HG02852 (cell line): ENCODE measurements around the gene HSFX2.
"Not testable (repeated sequence)": the region's sequence is repeated elsewhere in the genome, so short reads cannot be mapped to it uniquely, and the experiment has no call there.

Experiments used
- ATAC-seq: cut with Tn5 transposase; IDR thresholded peaks from one replicate; pipeline ENCODE4 v1.9.1; 2021; ENCODE audit warnings: mild to moderate bottlenecking, moderate library complexity; ENCODE audit not compliant: unreplicated experiment

The HSFX2 gene

GRCh38 chrX:149595943-149596342 is 829 bp upstream of the HSFX2 start:
- ATAC-seq: not testable (repeated sequence)

- not testable (repeated sequence) for ATAC-seq
These were observed 4.1 kb downstream of the HSFX2 start for GRCh38 chrX:149590993-149591392.

GRCh38 chrX:149587359-149587758 is 7.8 kb downstream of the HSFX2 start, which contains the start of gene MAGEA9B:
TSS of gene MAGEA9B (minus strand) at chrX:149587459. CDS start at chrX:149583179, 4,280 bp downstream.
- ATAC-seq: not testable (repeated sequence)

- not testable (repeated sequence) for ATAC-seq
These were observed 9.5 kb downstream of the HSFX2 start for GRCh38 chrX:149585631-149586030.

- peak; percentile 100 for ATAC-seq
These were observed 21.7 kb downstream of the HSFX2 start for GRCh38 chrX:149573456-149573855.

GRCh38 chrX:149572743-149573142 is 22.4 kb downstream of the HSFX2 start:
- no peak for ATAC-seq

GRCh38 chrX:149571770-149572169 is 23.3 kb downstream of the HSFX2 start:
- ATAC-seq: no peak

GRCh38 chrX:149570668-149571067 is 24.4 kb downstream of the HSFX2 start:
- no peak for ATAC-seq

- no peak for ATAC-seq
These were observed 25.3 kb downstream of the HSFX2 start for GRCh38 chrX:149569770-149570169.

- no peak for ATAC-seq
These were observed 26.3 kb downstream of the HSFX2 start for GRCh38 chrX:149568701-149569296.

- no peak for ATAC-seq
These were observed 27.3 kb downstream of the HSFX2 start for GRCh38 chrX:149567621-149568417.

- ATAC-seq: no peak
These were observed 31.8 kb downstream of the HSFX2 start for GRCh38 chrX:149563359-149563758.

- not testable (repeated sequence) for ATAC-seq
These were observed 39.9 kb downstream of the HSFX2 start for GRCh38 chrX:149555251-149555650.

GRCh38 chrX:149551939-149552248 is 43.2 kb downstream of the HSFX2 start:
- ATAC-seq: not testable (repeated sequence)

- peak; percentile 52 for ATAC-seq
These were observed 43.7 kb downstream of the HSFX2 start for GRCh38 chrX:149551245-149551938.

GRCh38 chrX:149550454-149550853 is 44.7 kb downstream of the HSFX2 start:
- ATAC-seq: not testable (repeated sequence)

- ATAC-seq: not testable (repeated sequence)
These were observed 45.4 kb downstream of the HSFX2 start, which contains the start of gene HSFX3 for GRCh38 chrX:149549701-149550100. TSS of gene HSFX3 (minus strand) at chrX:149549924. CDS start at chrX:149549852, 72 bp downstream.

GRCh38 chrX:149547782-149548181 is 47.3 kb downstream of the HSFX2 start:
- ATAC-seq: not testable (repeated sequence)

GRCh38 chrX:149546962-149547361 is 48.2 kb downstream of the HSFX2 start:
- not testable (repeated sequence) for ATAC-seq

- not testable (repeated sequence) for ATAC-seq
These were observed 49.3 kb downstream of the HSFX2 start for GRCh38 chrX:149545545-149546543.
